Stomach (tissue), 4 donors: ENCODE results near the gene MCM7.

Source experiments
- POLR2A ChIP-seq, 4 donors: fragments of 450-650 bp; IDR thresholded peaks; one replicate each; pipeline ENCODE4 v1.6.1; 2016; ENCODE audit warnings: antibody characterized with exemption in 4 of 4, control low read depth in 2 of 4, mild to moderate bottlenecking in 1 of 4, moderate library complexity in 1 of 4
- TF ChIP-seq, protein P1 (sequence below), 7 experiments: fragments of 450-650 bp in 4 of 7; fragments of 200-600 bp in 3 of 7; sonication (generic) in 3 of 7; IDR thresholded peaks; one replicate each; pipeline ENCODE4 v1.5.1; 2016 to 2019; ENCODE audit warnings: antibody characterized with exemption in 7 of 7, control low read depth in 2 of 7, mild to moderate bottlenecking in 1 of 7

DNA sequence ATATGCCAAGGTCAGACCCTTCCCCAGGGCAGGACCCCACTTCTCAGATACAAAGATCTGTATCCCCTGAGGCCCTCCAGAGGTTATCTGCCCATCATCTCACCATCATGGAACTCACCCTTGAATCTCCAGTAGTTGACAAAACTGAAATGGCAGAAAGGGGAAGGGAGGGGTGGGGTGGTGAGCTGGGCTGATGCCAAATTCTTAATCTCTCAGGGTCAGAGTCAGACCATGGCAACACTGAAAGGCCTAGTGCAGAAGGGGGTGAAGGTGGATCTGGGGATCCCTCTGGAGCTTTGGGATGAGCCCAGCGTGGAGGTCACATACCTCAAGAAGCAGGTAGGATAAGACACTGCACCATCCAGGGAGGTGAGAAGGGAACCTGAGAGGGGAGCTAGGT is 21.4 kb upstream of the MCM7 start:
- no peak for TF ChIP-seq POLR2A (IDR thresholded peaks at IDR 0.05)
- TF ChIP-seq, protein P1, sequence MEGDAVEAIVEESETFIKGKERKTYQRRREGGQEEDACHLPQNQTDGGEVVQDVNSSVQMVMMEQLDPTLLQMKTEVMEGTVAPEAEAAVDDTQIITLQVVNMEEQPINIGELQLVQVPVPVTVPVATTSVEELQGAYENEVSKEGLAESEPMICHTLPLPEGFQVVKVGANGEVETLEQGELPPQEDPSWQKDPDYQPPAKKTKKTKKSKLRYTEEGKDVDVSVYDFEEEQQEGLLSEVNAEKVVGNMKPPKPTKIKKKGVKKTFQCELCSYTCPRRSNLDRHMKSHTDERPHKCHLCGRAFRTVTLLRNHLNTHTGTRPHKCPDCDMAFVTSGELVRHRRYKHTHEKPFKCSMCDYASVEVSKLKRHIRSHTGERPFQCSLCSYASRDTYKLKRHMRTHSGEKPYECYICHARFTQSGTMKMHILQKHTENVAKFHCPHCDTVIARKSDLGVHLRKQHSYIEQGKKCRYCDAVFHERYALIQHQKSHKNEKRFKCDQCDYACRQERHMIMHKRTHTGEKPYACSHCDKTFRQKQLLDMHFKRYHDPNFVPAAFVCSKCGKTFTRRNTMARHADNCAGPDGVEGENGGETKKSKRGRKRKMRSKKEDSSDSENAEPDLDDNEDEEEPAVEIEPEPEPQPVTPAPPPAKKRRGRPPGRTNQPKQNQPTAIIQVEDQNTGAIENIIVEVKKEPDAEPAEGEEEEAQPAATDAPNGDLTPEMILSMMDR (IDR thresholded peaks at IDR 0.05): no peak
